GM21723 (cell line): ENCODE data around the gene FOLR1.
"Not testable (repeated sequence)": the region's sequence is repeated elsewhere in the genome, so short reads cannot be mapped to it uniquely, and the experiment has no call there.

Source experiments
- ATAC-seq: cut with Tn5 transposase; IDR thresholded peaks from one replicate; pipeline ENCODE4 v1.9.1; 2021; ENCODE audit warnings: mild to moderate bottlenecking, moderate library complexity; ENCODE audit not compliant: unreplicated experiment

FOLR1 gene

GRCh38 chr11:72191961-72192381, at the start of gene FOLR1:
Gene FOLR1 (plus strand): TSS chr11:72192140. CDS start chr11:72192174, 34 bp downstream.
- no peak for ATAC-seq

- not testable (repeated sequence) for ATAC-seq
These were observed 49.4 kb upstream of the FOLR1 start for GRCh38 chr11:72142543-72142942.

- ATAC-seq: no peak
These were observed 47.0 kb upstream of the FOLR1 start for GRCh38 chr11:72144807-72145565.

- ATAC-seq: no peak
These were observed 45.3 kb upstream of the FOLR1 start for GRCh38 chr11:72146625-72147024.

GRCh38 chr11:72150882-72151281, 41.1 kb upstream of the FOLR1 start:
- ATAC-seq: no peak

- not testable (repeated sequence) for ATAC-seq
These were observed 38.1 kb upstream of the FOLR1 start for GRCh38 chr11:72153874-72154273.

- ATAC-seq: no peak
These were observed 37.1 kb upstream of the FOLR1 start for GRCh38 chr11:72154816-72155215.

- no peak for ATAC-seq
These were observed 36.2 kb upstream of the FOLR1 start for GRCh38 chr11:72155751-72156150.

- ATAC-seq: no peak
These were observed 34.8 kb upstream of the FOLR1 start for GRCh38 chr11:72157131-72157530.

- no peak for ATAC-seq
These were observed 31.6 kb upstream of the FOLR1 start for GRCh38 chr11:72160319-72160718.

GRCh38 chr11:72162891-72163492, 28.9 kb upstream of the FOLR1 start:
- no peak for ATAC-seq

- ATAC-seq: not testable (repeated sequence)
These were observed 27.8 kb upstream of the FOLR1 start for GRCh38 chr11:72164187-72164586.

- not testable (repeated sequence) for ATAC-seq
These were observed 22.8 kb upstream of the FOLR1 start for GRCh38 chr11:72169046-72169555.

- ATAC-seq: not testable (repeated sequence)
These were observed 22.2 kb upstream of the FOLR1 start for GRCh38 chr11:72169754-72170153.

GRCh38 chr11:72172043-72172442, 19.9 kb upstream of the FOLR1 start:
- ATAC-seq: not testable (repeated sequence)

- no peak for ATAC-seq
These were observed 18.6 kb upstream of the FOLR1 start for GRCh38 chr11:72173291-72173690.

GRCh38 chr11:72174302-72175070, 17.5 kb upstream of the FOLR1 start:
- ATAC-seq: no peak

GRCh38 chr11:72177656-72178055, 14.3 kb upstream of the FOLR1 start:
- ATAC-seq: no peak

GRCh38 chr11:72179049-72179803, 12.7 kb upstream of the FOLR1 start:
- no peak for ATAC-seq

GRCh38 chr11:72179804-72180396, 12.0 kb upstream of the FOLR1 start:
- no peak for ATAC-seq
